HG03354 (cell line): ENCODE data around the gene ADGRA1.

Experiments
- ATAC-seq: cut with Tn5 transposase; IDR thresholded peaks from one replicate; pipeline ENCODE4 v1.9.1; 2021; ENCODE audit warnings: mild to moderate bottlenecking; ENCODE audit not compliant: unreplicated experiment, poor library complexity, severe bottlenecking

Gene ADGRA1

DNA sequence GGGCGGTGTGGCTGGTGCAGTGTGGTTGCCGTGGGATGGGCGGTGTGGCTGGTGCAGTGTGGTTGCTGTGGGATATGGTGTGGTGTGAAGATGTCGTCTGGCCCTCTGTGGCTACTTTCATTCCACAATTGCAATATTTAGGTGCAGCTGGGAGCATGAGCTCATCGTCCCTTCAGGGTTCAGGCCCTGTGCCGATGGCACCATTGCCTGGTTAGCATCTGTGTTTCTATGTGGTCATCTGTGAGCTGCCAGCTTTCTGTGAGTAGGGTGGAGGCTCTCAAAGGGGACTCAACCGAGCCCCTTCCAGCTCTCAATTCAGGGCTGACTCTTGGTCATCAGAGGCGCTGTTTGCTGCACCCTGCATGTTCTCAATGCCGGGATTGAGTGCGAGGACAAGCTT, 3.6 kb downstream of the ADGRA1 start:
- ATAC-seq: no peak

DNA sequence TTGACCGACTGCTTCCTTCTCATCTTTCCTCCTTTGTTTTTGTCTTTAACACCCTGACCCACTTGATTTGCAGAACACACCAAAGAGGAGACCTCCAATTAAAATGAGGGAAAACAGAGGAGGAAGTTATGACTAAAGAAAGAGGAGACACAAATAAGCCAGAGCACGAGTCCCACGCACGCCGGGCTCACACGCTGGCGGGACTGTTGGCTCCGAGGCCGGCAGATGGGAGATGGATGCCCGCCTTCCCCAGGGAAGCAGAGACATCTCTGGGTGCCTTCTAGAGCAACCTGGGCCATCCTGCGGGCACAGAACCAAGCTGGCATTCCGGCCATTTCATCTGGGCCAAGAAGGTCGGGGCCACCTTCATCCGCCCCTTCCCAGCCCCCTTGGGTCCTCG, 5.6 kb downstream of the ADGRA1 start:
- ATAC-seq: no peak

- no peak for ATAC-seq
Measured at GRCh38 chr10:133094286-133094685, 6.6 kb downstream of the ADGRA1 start.

DNA sequence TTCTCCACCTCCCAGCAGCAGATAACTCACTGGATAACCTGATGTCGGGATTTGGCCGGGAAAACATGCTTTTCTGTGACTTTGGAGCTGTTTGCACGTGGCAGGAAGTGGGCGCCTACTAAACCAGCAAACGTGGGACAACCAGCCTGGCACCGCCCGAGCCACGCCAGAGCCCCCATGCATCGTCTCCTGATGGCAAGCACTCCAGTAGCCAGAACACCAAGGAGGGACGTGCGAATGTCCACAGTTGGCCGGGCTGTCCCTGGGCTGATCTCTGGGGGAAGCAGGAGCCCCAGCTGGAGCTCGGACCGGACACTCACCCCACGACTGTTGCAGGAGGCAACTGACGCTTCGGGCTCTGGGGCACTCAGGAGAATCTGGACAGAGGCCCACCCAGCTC, 7.1 kb downstream of the ADGRA1 start:
- no peak for ATAC-seq

DNA sequence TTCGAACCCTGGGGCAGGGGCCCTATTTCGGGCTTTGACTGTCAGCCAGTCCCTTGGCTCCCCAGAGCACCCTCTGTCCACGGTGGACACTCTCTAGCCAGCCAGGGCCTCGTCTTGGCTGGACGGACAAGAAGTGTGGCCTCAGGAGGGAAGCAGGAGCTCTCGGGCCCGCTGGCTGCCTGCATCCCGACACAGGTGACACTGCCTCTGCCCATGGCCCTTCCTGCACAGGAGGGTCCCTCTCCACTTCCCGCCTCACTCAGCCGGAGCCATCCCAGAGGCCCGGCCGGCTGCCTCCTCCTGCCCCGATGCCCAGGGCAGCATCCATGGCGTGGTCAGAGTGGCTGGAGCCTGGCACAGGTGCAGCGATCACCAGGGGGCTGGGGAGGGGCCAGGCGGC, 7.9 kb downstream of the ADGRA1 start:
- ATAC-seq: no peak

GRCh38 chr10:133096616-133097269, 9.0 kb downstream of the ADGRA1 start:
- no peak for ATAC-seq

DNA sequence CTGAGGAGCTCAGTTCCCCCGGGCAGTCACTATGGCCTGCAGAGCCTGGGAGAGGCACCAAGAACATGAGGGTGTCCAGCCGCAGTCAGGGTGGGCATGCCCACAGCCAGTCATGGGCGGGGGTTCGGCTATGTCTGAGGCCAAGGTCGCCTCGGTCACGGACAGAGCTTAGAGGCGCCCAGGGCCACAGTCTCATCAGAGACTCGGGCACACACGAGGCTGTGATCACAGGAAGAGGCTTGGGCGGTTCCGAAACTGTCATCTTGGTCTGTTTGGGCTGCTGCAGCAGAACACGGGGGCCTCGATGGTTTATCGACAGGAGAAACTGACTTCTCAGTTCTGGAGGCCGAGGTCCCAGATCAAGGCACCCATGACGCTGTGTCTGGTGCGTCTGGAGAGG, 9.7 kb downstream of the ADGRA1 start:
- ATAC-seq: no peak

- ATAC-seq: no peak
Measured at GRCh38 chr10:133097961-133098360, 10.2 kb downstream of the ADGRA1 start.

DNA sequence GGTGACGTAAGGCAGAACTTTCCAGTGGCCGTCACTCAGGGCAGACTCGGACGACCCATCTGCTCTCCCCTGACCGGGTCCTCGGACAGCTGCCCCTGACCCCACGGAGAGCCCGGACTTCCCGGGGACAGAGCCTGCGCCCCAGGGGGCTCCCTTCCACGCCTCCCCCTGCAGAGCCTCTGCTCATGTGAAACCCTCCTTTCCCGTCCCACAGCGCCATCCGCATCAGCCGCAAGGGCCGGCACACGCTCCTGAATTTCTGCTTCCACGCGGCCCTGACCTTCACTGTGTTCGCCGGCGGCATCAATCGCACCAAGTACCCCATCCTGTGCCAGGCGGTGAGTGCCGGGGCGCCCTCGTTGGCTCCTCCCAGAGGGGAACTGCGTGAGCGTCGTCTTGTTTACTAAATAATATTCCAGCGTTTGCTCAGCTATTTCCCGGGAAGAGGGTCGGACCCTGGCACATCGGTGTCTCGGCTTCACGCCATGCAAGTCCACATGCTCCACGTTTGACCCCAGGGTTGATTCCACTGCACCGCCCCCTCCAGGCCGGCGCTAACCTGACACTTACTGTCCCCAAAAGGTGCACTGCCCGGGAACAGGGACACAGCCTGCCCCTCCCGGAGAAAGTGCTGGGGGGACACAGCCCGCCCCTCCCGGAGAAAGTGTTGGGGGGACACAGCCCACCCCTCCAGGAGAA, 10.9 kb downstream of the ADGRA1 start:
- ATAC-seq: no peak

DNA sequence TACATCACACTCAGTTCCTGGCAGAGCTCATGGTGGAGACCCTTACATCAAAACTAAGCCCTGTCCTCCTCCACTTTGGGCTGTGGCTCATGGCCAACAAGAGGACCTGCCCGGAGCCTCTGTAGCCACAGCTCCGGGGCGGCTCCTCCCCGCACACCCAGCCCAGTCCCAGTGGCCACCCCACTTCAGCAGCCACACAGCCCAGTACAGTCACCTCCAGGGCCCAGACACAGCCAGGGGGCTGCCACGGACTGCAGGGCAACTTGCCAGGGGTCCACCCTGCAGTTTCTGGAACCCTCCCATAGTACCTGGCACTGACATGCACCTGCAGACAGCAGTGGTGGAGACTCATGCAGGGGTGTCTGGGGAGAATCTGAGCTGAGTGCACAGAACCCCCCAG, 11.8 kb downstream of the ADGRA1 start:
- no peak for ATAC-seq

GRCh38 chr10:133100186-133100585, 12.5 kb downstream of the ADGRA1 start:
- no peak for ATAC-seq

DNA sequence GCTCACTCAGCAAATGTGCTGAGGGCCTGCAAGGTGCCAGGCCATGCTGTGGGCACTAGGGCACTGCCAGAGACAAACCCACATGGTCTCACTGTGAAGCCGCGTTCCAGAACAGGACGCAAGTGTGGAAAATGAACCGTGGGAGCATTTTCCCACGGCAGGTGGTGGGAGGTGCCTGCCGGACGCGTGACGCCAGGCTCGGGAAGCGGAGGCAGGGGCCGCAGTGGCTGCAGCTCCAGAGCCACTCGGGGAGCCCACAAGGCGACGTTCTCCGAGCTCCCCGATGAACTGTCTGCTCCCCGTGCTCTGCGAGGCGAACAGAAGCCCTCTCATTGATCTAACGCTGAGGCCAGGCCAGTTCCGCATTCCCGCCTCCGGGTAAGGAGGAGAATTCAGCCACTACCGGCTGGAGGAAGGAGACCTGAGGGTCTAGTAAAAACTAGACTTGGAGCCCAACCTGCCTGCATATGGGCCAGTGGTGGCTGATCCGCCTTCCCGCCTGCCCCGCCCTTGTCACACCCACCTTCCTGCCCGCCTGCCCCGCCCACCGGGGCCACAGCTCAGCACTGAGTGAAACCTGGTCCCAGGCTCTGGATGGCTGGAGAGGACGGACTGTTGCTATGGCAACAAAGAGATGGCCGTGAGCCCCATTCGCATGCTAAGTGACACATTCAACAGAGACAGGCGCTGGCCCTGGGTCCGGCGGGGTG, 13.1 kb downstream of the ADGRA1 start:
- ATAC-seq: no peak

- ATAC-seq: no peak
Measured at GRCh38 chr10:133101416-133101810, 13.7 kb downstream of the ADGRA1 start.

DNA sequence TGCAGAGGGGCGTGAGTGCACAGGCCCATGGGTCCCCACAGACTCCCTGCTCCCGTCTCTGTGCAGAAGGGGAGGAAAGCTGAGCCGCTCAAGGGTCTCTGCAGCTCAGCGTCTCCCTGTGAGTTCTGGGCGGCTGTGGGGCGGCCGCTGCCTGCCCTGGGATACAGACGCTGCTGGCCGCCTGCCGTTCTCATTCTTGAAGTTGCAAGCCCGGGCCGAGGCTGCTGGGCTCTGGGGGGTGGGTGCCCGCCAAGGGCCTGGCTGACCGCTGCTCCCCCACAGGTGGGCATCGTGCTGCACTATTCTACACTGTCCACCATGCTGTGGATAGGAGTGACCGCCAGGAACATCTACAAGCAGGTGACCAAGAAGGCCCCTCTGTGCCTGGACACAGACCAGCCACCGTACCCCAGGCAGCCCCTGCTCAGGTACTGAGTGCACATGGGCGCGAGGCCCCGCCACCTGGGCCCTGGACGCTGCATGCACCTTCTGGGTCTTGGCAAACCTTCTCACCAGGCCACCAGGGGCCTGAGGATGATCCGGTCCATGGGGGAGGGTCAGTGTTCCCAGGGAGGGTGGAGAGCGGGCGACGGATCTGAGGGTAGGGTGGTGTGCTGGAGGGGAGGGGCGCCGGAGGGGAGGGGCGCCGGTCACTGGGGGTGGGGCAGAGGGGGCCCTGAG, 14.8 kb downstream of the ADGRA1 start:
- ATAC-seq: no peak

- ATAC-seq: no peak
Measured at GRCh38 chr10:133103311-133103910, 15.7 kb downstream of the ADGRA1 start.

DNA sequence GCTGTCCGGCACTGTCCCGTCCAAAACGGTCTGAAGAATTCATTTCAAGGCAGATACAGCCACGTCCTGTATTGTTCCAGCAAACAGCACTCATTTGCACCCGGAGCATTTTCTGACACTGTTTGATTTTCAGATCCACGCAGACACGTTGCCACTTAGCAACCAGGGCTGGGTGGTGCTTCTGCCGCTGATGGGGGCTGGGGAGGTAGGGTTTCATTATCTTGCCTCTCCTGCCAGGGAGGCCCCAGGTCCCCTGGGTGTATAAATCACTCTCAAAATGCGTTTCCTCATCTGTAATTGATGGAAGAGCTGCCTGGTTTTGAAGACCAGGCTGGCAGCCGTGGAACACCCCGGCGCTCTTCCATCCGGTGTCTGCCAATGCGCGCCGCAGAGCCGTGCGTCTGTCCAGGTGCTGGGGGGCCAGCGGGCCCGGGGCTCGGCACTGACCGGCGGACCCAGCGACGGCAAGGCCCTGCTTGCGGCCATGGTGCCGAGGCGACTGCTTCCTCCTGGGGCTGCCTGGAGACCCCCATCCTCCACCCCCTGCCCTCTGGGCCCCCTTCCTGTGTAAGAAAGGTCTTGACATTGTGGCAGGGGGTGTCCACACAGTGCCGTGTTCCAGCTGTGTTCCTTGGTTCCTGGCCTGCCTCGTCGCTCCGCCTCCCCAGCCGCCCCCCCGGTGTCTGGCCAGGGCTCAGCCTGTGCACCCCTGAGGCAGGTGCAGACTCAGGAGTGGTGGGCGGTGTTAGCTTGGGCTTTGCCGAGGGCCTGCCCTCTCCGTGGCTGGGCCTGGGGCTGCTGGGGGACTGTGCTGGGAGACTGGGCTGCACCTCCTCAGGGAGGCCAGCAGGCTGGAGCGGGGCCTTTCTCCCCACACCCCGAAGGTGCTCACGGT, 16.6 kb downstream of the ADGRA1 start:
- ATAC-seq: no peak

GRCh38 chr10:133104963-133105640, 17.4 kb downstream of the ADGRA1 start:
- ATAC-seq: no peak

DNA sequence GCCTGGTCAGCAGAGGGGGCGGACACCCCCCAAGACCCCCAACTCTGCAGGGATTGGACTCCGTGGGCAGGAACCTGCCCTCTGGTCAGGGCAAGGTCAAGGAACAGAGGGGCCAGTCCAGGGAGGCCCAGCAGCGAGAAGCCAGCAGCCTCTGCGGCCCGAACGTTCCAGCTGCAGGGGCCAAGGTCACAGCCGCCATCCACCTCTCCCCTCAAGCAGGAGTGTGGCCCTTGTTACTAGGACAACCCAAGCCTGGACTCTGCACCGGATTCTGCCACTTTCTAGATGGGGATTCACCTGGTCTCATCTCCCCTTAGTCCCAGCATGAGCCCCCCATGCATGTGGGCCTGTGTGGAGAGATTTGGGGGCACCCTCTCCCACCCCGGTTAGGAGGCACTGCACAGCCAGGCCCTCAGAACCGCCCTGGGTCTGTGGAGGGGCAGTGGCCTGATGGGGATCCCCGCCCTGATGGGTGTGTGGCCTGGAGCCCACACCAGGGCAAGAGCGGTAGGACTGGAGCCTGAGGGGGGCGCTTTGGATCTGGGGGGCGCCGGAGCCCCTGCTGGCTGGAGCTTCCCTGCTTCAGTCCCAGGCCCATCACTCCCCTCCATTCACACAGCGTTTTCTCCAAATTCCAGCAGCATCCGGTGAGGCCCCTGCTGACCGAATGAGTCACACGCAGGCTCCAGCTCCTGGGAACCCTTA, 18.1 kb downstream of the ADGRA1 start:
- no peak for ATAC-seq
